GM12878 (cell line): Measurements from ENCODE around the gene CSTA. TPM values are rescaled to one million over a fixed set of nuclear protein-coding genes. Genes with fewer than 3 reads are reported as not detected.

Experiments used
- CHD2 ChIP-seq: IDR thresholded peaks from 2 replicates; pipeline ENCODE4 v1.6.1; 2011; ENCODE audit warnings: low read depth, low read length, improper control_type of control experiment, borderline replicate concordance
- E2F4 ChIP-seq: IDR thresholded peaks from 2 replicates; pipeline ENCODE4 v1.6.1; 2012; ENCODE audit warnings: low read depth, low read length, improper control_type of control experiment
- IRF5 ChIP-seq: fragments of 450-650 bp; IDR thresholded peaks from 2 replicates; pipeline ENCODE4 v1.6.1; 2017; ENCODE audit warnings: borderline replicate concordance
- MYC ChIP-seq: IDR thresholded peaks from 2 replicates; pipeline ENCODE4 v1.6.1; 2011; ENCODE audit warnings: mild to moderate bottlenecking, low read length, moderate library complexity, inconsistent platforms; ENCODE audit not compliant: insufficient read depth, insufficient replicate concordance, insufficient read length, severe bottlenecking
- NR2F1 ChIP-seq: fragments of 450-650 bp; conservative IDR thresholded peaks from 2 replicates; pipeline ENCODE4 v1.6.1; 2017; ENCODE audit warnings: mild to moderate bottlenecking
- POLR2AphosphoS2 ChIP-seq: IDR thresholded peaks from 2 replicates; pipeline ENCODE4 v1.6.1; 2011; ENCODE audit warnings: low read depth, mild to moderate bottlenecking, low read length, improper control_type of control experiment, moderate library complexity
- RAD51 ChIP-seq: fragments of 450-650 bp; IDR thresholded peaks from 2 replicates; pipeline ENCODE4 v1.6.1; 2016; ENCODE audit warnings: moderate library complexity, mild to moderate bottlenecking, inconsistent platforms
- SREBF1 ChIP-seq: IDR thresholded peaks from 2 replicates; pipeline ENCODE4 v1.6.1; 2012; ENCODE audit warnings: mild to moderate bottlenecking, low read length
- ZBTB11 ChIP-seq: fragments of 450-650 bp; formaldehyde crosslinking; IDR thresholded peaks from 2 replicates; pipeline ENCODE4 v1.5.0; 2022; ENCODE audit warnings: mild to moderate bottlenecking, missing genetic modification characterization
- polyA plus RNA-seq, 11 experiments: library from polyadenylated mRNA; depleted of rRNA in 4 of 11; unstranded in 6 of 11; stranded (reverse) in 5 of 11; fragments of >200 nt; fragmentation: Nextera tagmentation in 4 of 11; fragmentation: Illumina TruSeq in 1 of 11; extraction: Ambion mirVana in 4 of 11; extraction: Trizol in 1 of 11; gene quantifications; 1 replicate in 1 of 11; 2 replicates in 10 of 11; pipeline versions ENCODE4 v1.2.1 to v1.2.3, GENCODE V29; 2011 to 2016; ENCODE audit warnings: inconsistent platforms in 2 of 11, missing spikeins in 2 of 11, low read depth in 1 of 11
- total RNA-seq, 4 experiments: library from RNA; depleted of rRNA in 3 of 4; stranded (reverse); fragments of >200 nt in 3 of 4; fragmentation: Illumina TruSeq in 1 of 4; extraction: Trizol in 1 of 4; gene quantifications; 2 replicates each; pipeline versions ENCODE4 v1.2.1 to v1.2.3, GENCODE V29; 2013 to 2021

The CSTA gene
- total and polyA plus RNA-seq, 10 of the 15 experiments (the other 5 are each of a cell fraction or from before 2014, with no cell fraction given) = 1.8 to 6.7 (median 3.4) TPM

- TF ChIP-seq ZBTB11 (CRISPR knock-in tag) (no peak), IRF5 (no peak), POLR2AphosphoS2 (no peak), MYC (no peak), RAD51 (no peak), NR2F1 (no peak), CHD2 (no peak), SREBF1 (no peak), E2F4 (no peak)
Measured at GRCh38 chr3:122283796-122284445, 41.1 kb upstream of the CSTA start (continued).
